Neuronal stem cell (in vitro differentiated cells): Measurements from ENCODE around the gene PRPS2.

Source experiments
- DNase-seq: peaks from one replicate; pipeline ENCODE4 v3.0.0-alpha.2; 2013; ENCODE audit warnings: low spot score
- H2AFZ ChIP-seq: one replicate; pipeline ENCODE4 v1.6.1; 2013; ENCODE audit warnings: mild to moderate bottlenecking, low read length, inconsistent platforms
- H2AK5ac ChIP-seq: 2 replicates; pipeline ENCODE4 v1.6.1; 2013; ENCODE audit warnings: low read depth, mild to moderate bottlenecking, inconsistent platforms, low read length, moderate library complexity, mixed read lengths
- H2BK120ac ChIP-seq: 2 replicates; pipeline ENCODE4 v1.6.1; 2013; ENCODE audit warnings: low read depth, mild to moderate bottlenecking, inconsistent platforms, low read length, moderate library complexity, mixed read lengths
- H2BK12ac ChIP-seq: one replicate; pipeline ENCODE4 v1.6.1; 2013; ENCODE audit warnings: low read length, inconsistent platforms
- H2BK15ac ChIP-seq: 2 replicates; pipeline ENCODE4 v1.6.1; 2013; ENCODE audit warnings: mild to moderate bottlenecking, low read length, inconsistent platforms, mixed read lengths
- H2BK5ac ChIP-seq: one replicate; pipeline ENCODE4 v1.6.1; 2013; ENCODE audit warnings: inconsistent platforms, mild to moderate bottlenecking, low read length, moderate library complexity
- H3K14ac ChIP-seq: one replicate; pipeline ENCODE4 v1.6.1; 2013; ENCODE audit warnings: low read length, inconsistent platforms
- H3K18ac ChIP-seq: 2 replicates; pipeline ENCODE4 v1.6.1; 2013; ENCODE audit warnings: low read length, inconsistent platforms
- H3K23ac ChIP-seq: 2 replicates; pipeline ENCODE4 v1.6.1; 2013; ENCODE audit warnings: low read depth, mild to moderate bottlenecking, mixed read lengths, low read length, inconsistent platforms; ENCODE audit not compliant: poor library complexity
- H3K27ac ChIP-seq: replicated peaks from 3 replicates; pipeline ENCODE4 v1.5.1; 2013; ENCODE audit warnings: low read length, inconsistent platforms
- H3K27me3 ChIP-seq, 3 experiments: 2 replicates each; pipeline ENCODE4 v1.6.1; 2013; ENCODE audit warnings: low read length in 3 of 3, mild to moderate bottlenecking in 2 of 3, inconsistent platforms in 1 of 3, low read depth in 1 of 3, mixed read lengths in 1 of 3, moderate library complexity in 1 of 3; ENCODE audit not compliant: control insufficient read depth in 3 of 3, insufficient read depth in 3 of 3
- H3K36me3 ChIP-seq, 2 donors: replicated peaks in 1 of 2; 2 replicates each; pipeline ENCODE4 v1.6.1; 2013; ENCODE audit warnings: low read length in 2 of 2; ENCODE audit not compliant: control insufficient read depth in 2 of 2, insufficient read depth in 2 of 2
- H3K4ac ChIP-seq: 2 replicates; pipeline ENCODE4 v1.6.1; 2013; ENCODE audit warnings: inconsistent platforms, mild to moderate bottlenecking, low read length, moderate library complexity
- H3K4me1 ChIP-seq, 2 donors: 1 replicate in 1 of 2; 2 replicates in 1 of 2; pipeline ENCODE4 v1.6.1; 2013; ENCODE audit warnings: low read length in 2 of 2, low read depth in 1 of 2; ENCODE audit not compliant: control insufficient read depth in 2 of 2, insufficient read depth in 1 of 2
- H3K4me2 ChIP-seq: one replicate; pipeline ENCODE4 v1.6.1; 2013; ENCODE audit warnings: mild to moderate bottlenecking, low read length, inconsistent platforms; ENCODE audit not compliant: insufficient read depth, poor library complexity, severe bottlenecking
- H3K4me3 ChIP-seq, 2 donors: 2 replicates each; pipeline ENCODE4 v1.5.1; 2013; ENCODE audit warnings: low read length in 2 of 2, mild to moderate bottlenecking in 2 of 2, inconsistent platforms in 1 of 2, moderate library complexity in 1 of 2
- H3K79me1 ChIP-seq: one replicate; pipeline ENCODE4 v1.6.1; 2013; ENCODE audit warnings: low read depth, mild to moderate bottlenecking, inconsistent platforms, low read length, moderate library complexity
- H3K9ac ChIP-seq: one replicate; pipeline ENCODE4 v1.6.1; 2013; ENCODE audit warnings: mild to moderate bottlenecking, low read depth, low read length, inconsistent platforms; ENCODE audit not compliant: poor library complexity
- H3K9me3 ChIP-seq, 2 donors: replicated peaks in 1 of 2; 2 replicates each; pipeline versions ENCODE3 to v1.6.1; 2013; ENCODE audit warnings: low read length in 2 of 2, mild to moderate bottlenecking in 2 of 2, inconsistent platforms in 1 of 2, low read depth in 1 of 2, mixed read lengths in 1 of 2, moderate library complexity in 1 of 2; ENCODE audit not compliant: control insufficient read depth in 2 of 2, insufficient read depth in 1 of 2
- H4K8ac ChIP-seq: one replicate; pipeline ENCODE4 v1.6.1; 2013; ENCODE audit warnings: low read depth, mild to moderate bottlenecking, inconsistent platforms, low read length, moderate library complexity
- H4K91ac ChIP-seq: one replicate; pipeline ENCODE4 v1.6.1; 2013; ENCODE audit warnings: low read length, low read depth, mild to moderate bottlenecking, inconsistent platforms; ENCODE audit not compliant: poor library complexity
- WGBS, 2 donors: extraction: QIAGEN DNeasy Blood & Tissue Kit; methylation state at CpG; one replicate each; pipeline ENCODE4 v1.1.7; 2013; ENCODE audit warnings: missing lambda C conversion rate in 2 of 2, mixed read lengths in 1 of 2; ENCODE audit not compliant: insufficient read length in 2 of 2, insufficient replicate concordance in 1 of 2; ENCODE audit errors: extremely low coverage in 2 of 2; 5-methylcytosine and 5-hydroxymethylcytosine counted together

Gene PRPS2

DNA sequence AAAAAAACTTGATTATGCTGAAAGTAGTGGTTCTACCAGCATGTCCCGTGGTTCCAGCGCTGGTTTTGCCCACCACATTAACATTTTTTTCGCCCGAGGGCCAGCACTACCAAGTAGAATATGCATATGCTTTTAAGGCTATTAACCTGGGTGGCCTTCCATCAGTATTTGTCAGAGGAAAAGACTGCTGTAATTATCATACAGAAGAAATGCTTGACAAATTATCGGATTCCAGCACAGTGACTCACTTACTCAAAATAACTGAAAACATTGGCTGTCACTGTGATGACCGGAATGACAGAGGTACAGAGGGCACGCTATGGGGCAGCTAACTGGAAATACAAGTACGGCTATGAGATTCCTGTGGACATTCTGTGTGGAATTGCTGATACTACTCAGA lies 34.6 kb downstream of the PRPS2 start:
- WGBS, 2 donors: no CpG with 5 or more reads among the region's 8 CpGs
- Histone ChIP-seq H3K9ac (no peak overlapping the region), H3K9me3 (no peaks in the 10 kb centered on the region), H3K4ac (no peak overlapping the region), H2AK5ac (no peak overlapping the region), H3K18ac (no peak overlapping the region), H3K27ac (no peak overlapping the region), H3K4me3 (no peak overlapping the region), H2BK120ac (no peak overlapping the region), H3K14ac (no peak overlapping the region), H2BK5ac (no peak overlapping the region), H3K4me1 (no peaks in the 10 kb centered on the region), H4K91ac (no peak overlapping the region), H2BK12ac (no peak overlapping the region), H3K36me3 (peaks cover 0 to 42% of the 10 kb centered on the region in 2 donors), H2BK15ac (no peak overlapping the region), H2AFZ (no peak overlapping the region), H3K79me1 (no peaks in the 10 kb centered on the region), H3K23ac (no peak overlapping the region), H4K8ac (no peak overlapping the region), H3K27me3 (peaks cover 0 to 4% (median 0%) of the 10 kb centered on the region in 3 experiments), H3K4me2 (no peak overlapping the region)
- no peak for DNase-seq

DNA sequence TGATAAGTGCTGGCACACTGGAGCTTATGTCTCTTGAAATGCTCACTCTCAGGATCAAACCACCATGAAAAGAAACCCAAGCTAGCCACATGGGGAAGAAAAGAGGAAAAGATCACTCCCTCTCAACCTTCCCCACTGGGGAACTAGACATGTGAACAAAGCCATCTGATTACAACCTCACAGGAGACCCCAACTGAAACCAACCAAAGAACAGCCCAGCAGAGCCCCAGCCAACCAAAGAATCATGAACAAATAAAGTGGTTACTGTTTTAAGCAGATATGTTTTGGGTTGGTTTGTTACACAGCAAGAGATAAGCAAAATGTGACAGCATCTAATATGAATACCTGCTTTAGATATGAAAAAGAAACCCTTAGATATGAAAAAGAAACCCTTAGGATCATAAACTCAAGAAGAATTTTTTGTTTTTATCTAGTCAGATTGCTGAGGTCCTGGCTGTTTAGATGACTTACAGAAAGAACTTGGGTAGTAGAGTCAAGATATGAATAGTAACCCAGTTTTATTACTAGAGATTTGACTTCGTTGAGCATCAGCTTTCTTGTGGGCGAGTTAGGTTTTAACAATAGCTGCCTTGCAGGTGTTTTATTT lies 52.0 kb downstream of the PRPS2 start:
- Histone ChIP-seq H4K91ac (no peak overlapping the region), H3K23ac (no peak overlapping the region), H3K79me1 (no peaks in the 10 kb centered on the region), H2AFZ (no peak overlapping the region), H3K14ac (no peak overlapping the region), H2AK5ac (no peak overlapping the region), H3K27ac (no peak overlapping the region), H3K4me1 (peaks cover 0 to 3% of the 10 kb centered on the region in 2 donors), H3K4ac (no peak overlapping the region), H3K36me3 (no peaks in the 10 kb centered on the region), H3K18ac (no peak overlapping the region), H3K9ac (no peak overlapping the region), H2BK12ac (no peak overlapping the region), H4K8ac (no peak overlapping the region), H3K4me2 (no peak overlapping the region), H2BK5ac (no peak overlapping the region), H2BK120ac (no peak overlapping the region), H2BK15ac (no peak overlapping the region), H3K27me3 (peaks cover 0 to 4% (median 0%) of the 10 kb centered on the region in 3 experiments), H3K4me3 (no peak overlapping the region), H3K9me3 (no peaks in the 10 kb centered on the region)
- no CpG with 5 or more reads among the region's 2 CpGs for WGBS, 2 donors
- DNase-seq: no peak

DNA sequence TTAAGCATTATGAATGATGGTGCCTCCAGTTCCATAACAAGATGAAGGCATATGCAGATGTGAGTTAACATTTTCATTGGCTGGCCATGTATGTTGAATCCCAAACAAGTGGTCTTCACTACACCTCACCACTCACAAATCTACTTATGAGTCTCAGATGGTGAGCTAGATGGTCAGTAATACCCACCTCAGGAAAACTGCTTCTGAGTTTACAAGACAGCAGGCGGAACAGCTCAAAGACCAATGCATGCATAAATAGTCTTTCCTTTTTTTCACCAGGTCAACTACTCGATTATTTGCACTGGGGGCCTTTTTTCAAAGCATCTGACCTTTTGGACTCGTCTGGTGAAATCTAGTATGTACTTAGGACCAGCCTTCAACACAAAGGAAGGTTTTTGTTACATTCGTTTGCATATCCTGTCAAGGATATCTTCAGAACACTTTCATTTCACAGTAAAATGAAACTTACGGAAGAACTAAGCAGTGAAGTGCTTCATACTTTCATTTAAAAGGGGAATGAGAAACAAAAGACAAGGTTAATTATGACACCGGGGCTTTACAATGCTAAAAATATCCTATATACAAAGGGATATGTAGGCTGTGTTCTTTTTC lies 52.6 kb downstream of the PRPS2 start:
- Histone ChIP-seq H2BK12ac (no peak overlapping the region), H3K9ac (no peak overlapping the region), H3K18ac (no peak overlapping the region), H3K23ac (no peak overlapping the region), H4K91ac (no peak overlapping the region), H4K8ac (no peak overlapping the region), H3K27ac (no peak overlapping the region), H3K36me3 (no peaks in the 10 kb centered on the region), H2AK5ac (no peak overlapping the region), H2BK5ac (no peak overlapping the region), H2BK15ac (no peak overlapping the region), H3K4me2 (no peak overlapping the region), H3K4me1 (peaks cover 0 to 3% of the 10 kb centered on the region in 2 donors), H3K27me3 (peaks cover 0 to 4% (median 0%) of the 10 kb centered on the region in 3 experiments), H3K14ac (no peak overlapping the region), H3K79me1 (no peaks in the 10 kb centered on the region), H3K4me3 (no peak overlapping the region), H3K9me3 (no peaks in the 10 kb centered on the region), H2AFZ (no peak overlapping the region), H2BK120ac (no peak overlapping the region), H3K4ac (no peak overlapping the region)
- WGBS, 2 donors: no CpG with 5 or more reads among the region's 6 CpGs
- no peak for DNase-seq

DNA sequence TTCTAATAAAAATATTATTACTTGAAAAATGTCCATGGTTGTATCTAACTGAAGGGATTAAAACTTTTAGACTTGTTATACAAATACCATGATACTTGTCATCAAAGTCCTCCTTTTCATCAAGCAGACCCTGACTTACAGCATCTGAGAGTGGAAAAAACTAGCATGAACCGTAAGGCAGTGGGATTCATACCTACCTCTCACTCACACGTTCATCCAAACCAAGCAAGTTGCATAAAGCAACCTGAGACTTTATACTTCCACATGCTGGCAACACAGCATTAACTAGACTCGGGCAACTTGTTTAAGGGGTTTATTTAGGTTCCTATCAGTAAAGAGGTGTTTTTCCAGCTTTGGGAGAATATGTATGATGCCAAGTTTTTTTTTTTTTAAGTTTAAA lies 53.1 kb downstream of the PRPS2 start:
- H3K18ac ChIP-seq: no peak overlapping the region
- H3K14ac ChIP-seq: no peak overlapping the region
- H4K8ac ChIP-seq: no peak overlapping the region
- no peak overlapping the region for H3K9ac ChIP-seq
- H3K4me3 ChIP-seq: no peak overlapping the region
- H3K23ac ChIP-seq: no peak overlapping the region
- no peaks in the 10 kb centered on the region for H3K79me1 ChIP-seq
- H3K27ac ChIP-seq: no peak overlapping the region
- H2BK15ac ChIP-seq: no peak overlapping the region
- no peak overlapping the region for H2AFZ ChIP-seq
- no peak overlapping the region for H3K4ac ChIP-seq
- no peaks in the 10 kb centered on the region for H3K9me3 ChIP-seq
- WGBS, 2 donors: no CpG with 5 or more reads among the region's 3 CpGs
- no peak for DNase-seq
- H2AK5ac ChIP-seq: no peak overlapping the region
- H2BK120ac ChIP-seq: no peak overlapping the region
- H3K27me3 ChIP-seq: peaks cover 0 to 4% (median 0%) of the 10 kb centered on the region in 3 experiments
- no peaks in the 10 kb centered on the region for H3K36me3 ChIP-seq
- no peak overlapping the region for H2BK5ac ChIP-seq
- no peak overlapping the region for H2BK12ac ChIP-seq
- H3K4me2 ChIP-seq: no peak overlapping the region
- peaks cover 0 to 3% of the 10 kb centered on the region in 2 donors for H3K4me1 ChIP-seq
- no peak overlapping the region for H4K91ac ChIP-seq
